HG03066 (cell line): Measurements from ENCODE around the gene FHAD1.
"Not testable (repeated sequence)": the region's sequence is repeated elsewhere in the genome, so short reads cannot be mapped to it uniquely, and the experiment has no call there.

Experiments used
- ATAC-seq: cut with Tn5 transposase; IDR thresholded peaks from one replicate; pipeline ENCODE4 v1.9.1; 2021; ENCODE audit warnings: low read depth; ENCODE audit not compliant: unreplicated experiment

The FHAD1 gene

DNA sequence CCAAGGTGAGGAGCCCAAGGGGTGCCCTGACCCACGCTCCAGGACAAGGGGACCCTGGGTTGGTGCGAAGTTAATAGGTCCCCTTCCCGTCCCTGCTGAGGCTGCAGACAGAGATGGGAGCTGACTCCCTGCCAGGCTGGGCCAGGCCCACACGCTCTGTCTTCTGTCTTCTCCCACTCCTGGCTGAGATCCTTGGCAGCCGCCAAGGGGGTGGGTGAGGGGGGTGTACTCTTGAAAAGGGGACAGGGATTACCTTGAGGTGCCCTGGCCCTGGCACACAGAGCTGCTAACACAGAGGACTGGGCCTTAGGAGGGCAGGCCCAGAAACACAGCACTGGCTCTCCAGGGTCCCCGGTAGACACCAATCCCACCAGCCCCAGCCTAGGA is 180.2 kb downstream of the FHAD1 start:
- ATAC-seq = no peak

DNA sequence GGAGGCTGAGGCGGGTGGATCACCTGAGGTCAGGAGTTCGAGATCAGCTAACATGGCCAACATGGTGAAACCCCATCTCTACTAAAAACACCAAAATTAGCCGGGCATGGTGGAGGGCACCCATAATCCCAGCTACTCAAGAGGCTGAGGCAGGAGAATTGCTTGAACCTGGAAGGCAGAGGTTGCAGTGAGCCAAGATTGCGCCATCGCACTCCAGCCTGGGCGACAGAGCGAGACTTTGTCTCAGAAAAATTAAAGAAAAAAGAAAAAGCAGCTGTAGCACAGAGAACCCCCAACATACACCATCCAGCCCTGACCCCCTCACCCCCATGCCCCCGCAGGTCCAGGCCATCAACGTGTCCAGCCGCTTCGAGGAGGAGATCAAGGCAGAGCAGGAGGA is 181.2 kb downstream of the FHAD1 start:
- ATAC-seq = not testable (repeated sequence)

DNA sequence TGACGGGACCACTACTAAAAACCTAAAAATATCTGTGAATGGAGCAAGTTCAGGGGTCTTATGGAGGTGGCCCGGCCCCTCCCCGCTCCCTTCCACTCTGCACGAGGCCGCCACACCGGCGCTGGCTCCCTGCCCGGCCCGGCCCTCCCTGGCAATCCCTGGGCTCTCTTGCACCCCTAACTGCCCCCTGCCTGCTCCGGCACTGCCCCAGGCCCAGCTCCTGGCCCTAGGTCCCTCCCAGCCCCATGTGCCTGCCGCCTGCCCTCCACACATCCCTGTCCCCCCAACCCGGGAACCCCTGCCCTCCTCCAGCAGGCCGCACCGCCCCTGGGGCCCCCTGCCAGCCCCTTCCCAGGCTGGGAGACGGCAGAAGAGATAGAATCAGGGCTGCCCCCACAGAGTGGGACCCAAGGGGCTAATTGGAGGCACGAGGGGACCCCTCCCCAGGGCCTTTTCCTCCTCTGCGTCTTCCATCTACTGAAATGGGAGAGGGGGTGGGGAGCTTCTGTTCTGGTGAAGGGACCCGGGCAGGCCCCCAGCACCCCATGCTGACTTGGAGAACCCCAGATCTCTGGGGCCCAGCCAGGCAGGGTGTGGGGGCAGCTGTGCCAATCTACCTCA is 181.9 kb downstream of the FHAD1 start:
- no peak for ATAC-seq

DNA sequence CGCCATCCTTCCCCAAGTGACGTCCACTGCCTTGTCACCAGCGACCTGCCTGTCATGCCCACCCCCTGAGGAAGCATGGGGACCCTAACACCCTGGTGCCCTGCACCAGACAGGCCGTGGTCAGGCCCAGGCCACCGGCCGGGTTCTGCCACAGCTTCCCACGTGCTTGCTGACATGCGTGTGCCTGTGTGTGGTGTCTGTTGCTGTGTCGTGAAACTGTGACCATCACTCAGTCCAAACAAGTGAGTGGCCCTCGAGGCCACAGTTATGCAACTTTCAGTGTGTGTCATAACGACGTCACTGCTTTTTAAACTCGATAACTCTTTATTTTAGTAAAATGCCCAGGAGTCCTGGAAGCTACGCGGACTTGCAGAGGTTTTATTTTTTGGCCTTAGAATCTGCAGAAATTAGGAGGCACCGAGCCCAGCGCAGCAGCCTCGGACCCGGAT is 182.7 kb downstream of the FHAD1 start:
- no peak for ATAC-seq

DNA sequence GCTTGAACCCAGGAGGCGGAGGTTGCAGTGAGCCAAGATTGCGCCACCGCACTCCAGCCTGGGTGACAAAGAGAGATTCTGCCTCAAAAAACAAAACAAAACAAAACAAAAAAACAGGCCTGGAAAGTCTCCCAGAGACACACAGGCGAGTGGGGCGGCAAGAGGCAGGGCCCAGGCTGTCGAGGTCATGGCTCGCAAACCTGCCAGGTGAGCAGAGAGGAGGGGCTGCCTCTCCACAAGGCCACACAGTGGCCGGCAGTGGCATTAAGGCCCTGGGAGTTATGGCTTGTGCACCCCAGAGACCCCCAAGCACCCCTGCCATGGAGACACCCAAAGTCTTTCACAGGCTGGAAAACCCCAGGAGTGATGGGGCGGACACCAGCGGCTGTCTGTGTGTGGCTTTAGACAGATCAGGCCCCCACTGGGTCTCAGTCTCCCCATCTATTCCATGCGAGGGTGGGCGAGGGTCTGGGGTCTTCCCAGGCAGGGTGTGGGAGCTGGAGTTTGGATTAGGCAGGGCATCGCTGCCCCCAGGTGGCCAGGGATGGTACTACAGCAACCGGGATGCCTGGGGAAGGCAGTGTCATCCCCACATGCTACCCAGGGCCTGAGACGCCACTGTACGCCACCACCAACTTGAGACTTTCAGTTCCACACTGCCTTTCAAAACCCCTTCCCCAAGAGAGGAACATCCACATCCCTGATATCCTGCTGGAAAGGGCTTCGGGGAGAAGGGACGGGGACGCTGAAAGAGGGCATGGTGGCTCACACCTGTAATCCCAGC is 184.0 kb downstream of the FHAD1 start:
- ATAC-seq = no peak

DNA sequence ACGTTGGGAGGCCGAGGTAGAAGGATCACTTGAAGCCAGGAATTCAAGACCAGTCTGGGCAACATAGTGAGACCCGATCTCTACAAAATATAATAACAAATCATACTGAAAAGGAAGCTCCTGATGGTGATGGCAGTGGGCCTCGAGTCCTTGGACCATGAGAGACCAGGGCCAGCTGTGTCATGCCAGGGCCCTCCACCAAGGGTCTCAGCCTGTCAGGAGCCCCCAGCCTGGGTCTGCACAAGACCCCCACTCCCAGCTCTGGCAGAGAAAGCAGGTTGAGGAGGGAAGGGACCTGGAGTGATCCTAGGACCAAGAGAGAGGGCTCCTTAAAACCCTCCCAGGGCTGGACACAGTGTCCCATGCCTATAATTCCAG is 184.5 kb downstream of the FHAD1 start:
- ATAC-seq = no peak

DNA sequence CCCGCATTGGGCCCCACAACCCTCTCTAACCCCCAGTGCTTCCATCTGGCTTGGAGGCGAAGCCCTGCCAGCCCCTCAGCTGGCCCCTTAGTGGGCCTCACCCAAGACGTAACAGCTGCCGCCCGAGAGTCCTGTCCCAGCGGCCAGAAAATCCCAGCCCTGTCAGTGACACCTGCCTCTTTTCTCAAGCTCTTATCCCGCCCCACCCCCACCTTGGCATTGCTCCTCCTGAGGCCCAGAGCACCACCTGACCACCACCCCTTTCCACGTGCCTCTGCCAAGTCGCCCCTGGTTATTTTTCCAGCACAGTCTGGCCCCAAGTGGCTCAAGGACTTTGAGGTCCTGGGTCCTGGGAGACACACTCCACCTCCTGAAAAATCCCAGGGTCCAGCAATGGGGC is 185.3 kb downstream of the FHAD1 start:
- no peak for ATAC-seq

DNA sequence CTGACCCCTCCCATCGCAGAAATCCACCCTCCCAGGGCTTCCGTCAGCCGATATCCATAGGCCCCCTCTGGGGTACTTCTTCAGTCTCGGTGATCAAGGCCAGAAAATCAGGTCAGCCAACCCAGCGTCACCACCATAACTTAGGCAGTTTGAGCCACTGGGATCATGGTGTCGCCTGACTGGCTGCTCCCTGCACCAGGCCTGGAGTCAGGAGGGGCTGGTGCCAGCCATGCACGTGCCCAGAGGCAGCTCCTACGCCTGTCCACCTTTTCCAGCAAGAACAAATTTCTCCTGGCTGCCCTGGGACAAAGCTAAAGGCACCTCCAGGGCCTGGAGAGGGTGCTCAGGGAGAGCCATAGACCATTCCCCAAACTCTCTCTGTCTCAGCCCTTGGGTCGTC is 186.4 kb downstream of the FHAD1 start:
- ATAC-seq = no peak

DNA sequence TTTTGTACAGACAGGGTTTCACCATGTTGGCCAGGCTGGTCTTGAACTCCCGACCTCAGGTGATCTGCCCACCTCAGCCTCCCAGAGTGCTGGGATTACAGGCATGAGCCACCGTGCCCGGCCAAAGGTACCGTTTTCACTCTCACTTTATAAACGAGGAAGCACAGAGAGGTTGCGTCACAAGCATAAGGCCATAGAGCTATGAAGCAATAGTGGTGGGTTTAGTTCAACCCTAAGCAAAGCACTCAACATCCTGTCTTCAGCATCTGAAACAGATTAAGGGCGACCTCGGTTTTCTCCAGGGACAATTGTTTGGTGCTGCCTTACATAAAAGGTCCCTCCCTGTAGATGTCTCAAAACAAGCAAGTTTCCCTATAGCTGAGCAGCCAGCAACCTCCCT is 187.7 kb downstream of the FHAD1 start:
- not testable (repeated sequence) for ATAC-seq

DNA sequence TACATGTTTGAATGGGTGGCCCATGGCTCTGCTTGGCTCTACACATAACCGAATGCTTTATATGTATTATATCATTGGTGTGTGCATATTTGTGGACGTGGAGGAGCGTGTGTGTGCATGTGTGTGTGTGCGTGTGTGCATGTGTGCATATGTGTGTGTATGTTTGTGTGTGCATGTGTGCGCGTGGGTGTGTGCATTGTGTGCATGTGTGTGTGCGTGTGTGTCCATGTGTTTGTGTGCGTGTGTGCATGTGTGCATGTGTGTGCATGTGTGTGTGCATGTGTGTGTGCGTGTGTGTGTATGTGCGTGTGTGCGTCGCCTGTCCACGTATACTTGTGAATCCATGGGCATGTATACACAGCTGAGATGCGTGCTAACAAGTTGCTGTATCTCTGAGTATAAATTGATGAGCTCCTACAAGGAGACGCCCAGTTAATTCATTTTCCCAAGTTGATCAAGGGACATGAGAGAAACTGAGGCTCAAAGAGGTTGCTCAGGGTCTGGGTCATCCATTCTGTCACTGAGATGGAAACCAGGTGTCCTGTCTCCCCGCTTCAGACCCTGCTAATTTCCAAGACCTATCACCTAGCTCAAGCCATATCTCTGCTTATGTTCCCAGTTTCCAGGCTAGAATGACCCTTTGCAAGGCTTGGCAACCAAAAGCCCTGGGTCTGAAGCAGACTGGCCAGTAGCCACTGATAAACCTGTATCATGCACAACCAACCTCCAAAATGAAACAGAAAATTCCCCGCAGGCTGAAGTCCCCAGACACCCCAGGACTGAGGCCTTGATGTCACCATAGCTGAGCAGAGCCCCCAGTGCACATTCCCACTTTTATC is 188.4 kb downstream of the FHAD1 start:
- no peak for ATAC-seq

DNA sequence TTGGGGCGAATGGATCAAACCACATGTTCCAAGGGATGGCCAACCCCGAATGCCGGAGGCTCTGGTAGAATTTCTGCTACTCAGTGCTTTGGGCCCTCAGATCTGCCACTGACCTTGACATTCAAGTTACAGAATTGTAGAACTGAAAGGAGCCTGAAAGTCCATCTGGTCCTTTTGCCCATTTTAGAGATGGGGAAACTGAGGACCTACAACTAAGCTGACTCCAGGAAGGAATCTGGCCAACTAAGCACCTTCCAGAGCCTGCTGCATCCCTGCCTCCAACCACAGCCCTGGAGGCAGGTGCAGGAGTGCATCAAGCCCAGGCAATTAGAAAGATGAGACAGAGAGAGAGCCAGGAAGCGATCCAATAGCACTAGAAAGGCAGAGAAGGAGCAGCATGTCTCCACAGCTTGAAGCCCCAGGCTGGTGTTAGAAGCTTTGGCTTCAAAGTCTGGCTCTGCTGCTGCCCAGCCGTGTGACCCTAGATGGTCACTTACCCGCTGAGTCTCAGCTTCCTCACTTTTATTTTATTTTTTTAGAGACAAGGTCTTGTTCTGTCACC is 189.9 kb downstream of the FHAD1 start:
- ATAC-seq = no peak

DNA sequence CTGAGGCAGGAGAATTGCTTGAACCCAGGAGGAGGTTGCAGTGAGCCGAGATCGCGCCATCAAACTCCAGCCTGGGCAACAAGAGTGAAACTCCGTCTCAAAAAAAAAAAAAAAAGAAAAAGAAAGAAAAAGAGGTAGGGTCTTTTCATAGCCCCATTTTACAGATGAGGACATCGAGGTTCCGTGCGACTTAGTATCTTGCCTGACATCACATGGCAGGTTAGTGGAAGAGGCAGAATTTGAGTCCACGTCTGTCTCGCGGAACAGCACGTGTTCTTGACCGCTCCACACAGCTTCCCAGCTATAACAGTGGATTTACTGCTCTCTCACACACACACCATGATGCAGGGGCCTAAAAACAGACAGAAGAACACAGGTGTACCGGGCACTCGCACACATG is 192.3 kb downstream of the FHAD1 start:
- no peak for ATAC-seq

DNA sequence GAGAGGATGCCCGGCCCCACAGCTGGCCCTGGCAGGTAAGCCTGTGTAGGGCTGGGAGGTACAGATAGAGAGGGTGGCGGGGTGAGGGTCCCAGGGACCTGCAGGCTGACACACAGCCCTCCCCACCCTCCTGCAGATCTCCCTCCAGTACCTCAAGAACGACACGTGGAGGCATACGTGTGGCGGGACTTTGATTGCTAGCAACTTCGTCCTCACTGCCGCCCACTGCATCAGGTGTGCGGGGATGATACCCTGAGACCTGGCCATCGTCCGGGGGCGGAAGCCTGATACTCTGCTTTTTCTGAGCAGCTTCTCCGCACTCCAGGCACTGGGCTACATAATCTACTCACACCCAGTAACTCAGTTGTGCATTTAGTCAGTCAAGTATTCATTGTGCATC is 193.3 kb downstream of the FHAD1 start:
- no peak for ATAC-seq

DNA sequence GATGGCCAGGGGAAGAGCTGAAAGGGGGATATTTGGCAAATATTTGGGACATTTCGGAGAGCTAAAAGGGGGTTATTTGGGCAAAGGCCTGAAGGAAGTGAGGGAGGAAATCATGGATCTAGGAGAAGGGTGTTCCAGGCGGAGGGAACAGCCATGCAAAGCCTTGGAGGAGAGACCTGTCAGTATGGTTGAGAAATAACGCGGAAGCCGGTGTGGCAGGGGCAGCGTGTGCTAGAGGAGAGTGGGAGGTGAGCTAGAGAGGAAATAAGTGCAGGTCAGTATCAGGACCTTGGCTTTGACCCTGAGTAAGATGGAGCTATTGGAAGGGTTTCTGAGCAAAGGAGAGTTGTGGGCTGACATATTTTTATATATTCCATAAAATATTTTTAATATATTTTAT is 194.2 kb downstream of the FHAD1 start:
- no peak for ATAC-seq

DNA sequence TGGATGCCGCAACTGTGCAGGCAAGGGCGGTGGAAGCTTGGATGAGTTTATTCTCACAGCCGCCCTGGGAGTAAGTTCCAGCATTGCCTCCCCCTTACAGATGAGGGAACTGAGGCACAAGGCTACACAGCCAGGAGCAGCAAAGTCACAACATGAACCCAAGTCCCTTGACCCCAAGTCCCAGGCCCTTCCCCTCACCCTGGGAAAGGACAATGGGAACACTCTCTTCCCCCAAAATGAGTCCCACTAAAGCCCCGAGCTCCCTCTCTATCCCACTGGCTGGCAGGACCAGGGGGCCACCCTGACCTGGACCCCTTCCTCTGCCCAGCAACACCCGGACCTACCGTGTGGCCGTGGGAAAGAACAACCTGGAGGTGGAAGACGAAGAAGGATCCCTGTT is 195.1 kb downstream of the FHAD1 start:
- no peak for ATAC-seq

DNA sequence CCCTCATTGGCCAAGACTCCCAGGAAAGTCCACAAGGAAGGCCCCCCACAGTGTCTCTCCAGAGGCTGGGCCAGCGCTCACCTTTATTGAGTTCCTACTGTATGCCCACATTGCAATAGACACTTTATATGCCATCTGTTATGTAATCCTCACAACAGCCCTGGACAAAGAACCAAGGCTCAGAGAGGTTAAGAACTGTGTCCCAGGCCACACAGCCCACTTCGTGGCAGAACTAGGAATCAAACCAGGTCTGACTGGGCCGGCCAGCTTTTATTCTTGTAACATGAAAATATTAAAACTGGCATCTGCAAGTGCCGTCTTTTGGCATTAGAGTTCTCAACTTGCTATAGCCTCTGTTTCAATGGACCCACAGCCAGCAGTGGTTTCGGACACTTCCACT is 195.7 kb downstream of the FHAD1 start:
- ATAC-seq = no peak

DNA sequence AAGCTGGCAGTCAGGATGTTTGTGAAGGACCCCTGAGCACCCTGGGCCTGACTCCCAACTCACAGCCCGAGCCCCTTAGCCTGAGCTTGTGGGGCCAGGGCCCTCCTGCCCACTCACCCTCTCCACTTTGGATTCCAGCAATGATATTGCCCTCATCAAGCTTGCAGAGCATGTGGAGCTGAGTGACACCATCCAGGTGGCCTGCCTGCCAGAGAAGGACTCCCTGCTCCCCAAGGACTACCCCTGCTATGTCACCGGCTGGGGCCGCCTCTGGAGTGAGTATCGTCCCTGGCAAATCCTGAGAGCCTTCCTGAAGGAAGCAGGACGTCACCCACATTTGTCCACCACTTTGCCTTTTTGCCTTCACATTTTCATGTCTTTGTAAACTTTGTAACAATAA is 196.3 kb downstream of the FHAD1 start:
- no peak for ATAC-seq

DNA sequence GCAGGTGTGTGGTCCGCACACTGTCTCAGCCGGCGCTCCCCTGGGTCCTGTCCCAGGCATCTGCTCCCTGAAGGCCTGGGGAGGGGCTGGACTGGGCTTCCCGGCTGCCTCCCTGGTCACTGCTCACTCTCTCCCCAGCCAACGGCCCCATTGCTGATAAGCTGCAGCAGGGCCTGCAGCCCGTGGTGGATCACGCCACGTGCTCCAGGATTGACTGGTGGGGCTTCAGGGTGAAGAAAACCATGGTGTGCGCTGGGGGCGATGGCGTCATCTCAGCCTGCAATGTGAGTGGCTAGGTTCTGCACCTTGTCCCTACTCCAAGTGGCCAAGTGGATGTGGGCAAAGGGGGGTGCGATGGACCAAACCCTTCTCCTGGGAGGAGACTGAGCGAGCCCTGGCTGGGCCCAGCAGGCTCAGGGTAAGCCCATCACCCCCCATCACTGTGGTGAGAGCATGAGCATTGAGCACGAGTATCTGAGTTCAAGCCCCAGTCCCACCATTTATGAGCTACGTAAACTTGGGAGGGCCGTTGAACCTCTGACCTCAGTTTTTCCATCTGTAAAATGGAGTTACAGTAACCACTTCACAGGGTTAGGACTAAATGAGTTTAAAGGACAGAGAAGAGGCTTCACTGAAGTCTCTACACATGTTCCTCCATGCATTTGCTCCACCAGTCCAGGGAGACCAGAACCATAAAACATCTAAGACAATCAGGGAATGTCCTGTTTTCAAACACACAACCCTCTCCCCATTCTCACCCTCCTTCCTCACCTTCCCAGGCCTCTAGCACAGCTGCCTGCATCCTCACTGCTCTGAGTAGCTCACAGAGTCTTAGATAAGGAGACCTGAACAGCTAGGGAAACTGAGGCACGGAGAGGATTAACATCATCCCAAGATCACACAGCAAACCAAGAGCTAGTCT is 197.7 kb downstream of the FHAD1 start:
- no peak for ATAC-seq

DNA sequence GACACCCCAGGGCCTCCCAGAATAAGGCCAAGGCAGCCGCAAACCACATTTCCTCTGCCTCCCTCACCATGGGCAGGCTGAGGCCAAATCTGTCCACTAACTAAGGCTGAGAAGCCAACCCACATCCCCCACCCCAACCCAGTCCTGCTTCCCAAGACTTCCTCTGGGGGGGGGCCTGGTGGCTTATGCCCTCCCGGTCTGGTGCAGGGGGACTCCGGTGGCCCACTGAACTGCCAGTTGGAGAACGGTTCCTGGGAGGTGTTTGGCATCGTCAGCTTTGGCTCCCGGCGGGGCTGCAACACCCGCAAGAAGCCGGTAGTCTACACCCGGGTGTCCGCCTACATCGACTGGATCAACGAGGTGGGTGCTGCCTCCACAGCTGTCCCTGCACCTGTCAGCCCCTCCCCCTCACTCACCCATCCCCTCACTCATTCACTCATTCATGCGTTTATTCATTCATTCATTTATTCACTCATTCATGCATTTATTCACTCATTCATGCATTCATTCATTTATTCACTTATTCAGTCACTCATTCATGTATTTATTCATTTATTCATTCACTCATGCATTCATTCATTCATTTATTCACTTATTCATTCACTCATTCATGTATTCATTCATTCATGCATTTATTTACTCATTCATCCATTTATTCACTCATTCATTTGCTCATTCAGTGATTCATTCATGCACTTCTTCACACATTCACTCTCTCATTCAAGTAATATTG is 198.5 kb downstream of the FHAD1 start:
- no peak for ATAC-seq

DNA sequence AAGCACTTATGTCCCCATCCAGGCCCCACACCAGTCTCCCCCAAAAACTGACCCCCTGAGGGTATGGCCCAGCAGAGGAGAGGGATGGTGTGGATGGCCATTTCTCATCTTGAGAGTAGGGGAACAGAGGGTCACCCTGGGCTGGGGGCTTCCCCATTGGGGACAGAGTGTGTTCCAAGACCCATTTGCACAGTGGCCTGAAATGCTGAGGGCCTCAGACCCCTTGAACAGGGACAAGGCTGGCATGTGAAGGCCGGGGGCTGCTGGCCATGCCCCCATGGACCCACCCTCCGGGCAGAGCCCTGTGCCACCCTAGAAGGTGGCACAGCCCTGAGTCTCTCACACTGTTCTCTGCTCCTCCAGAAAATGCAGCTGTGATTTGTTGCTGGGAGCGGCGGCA is 199.2 kb downstream of the FHAD1 start:
- no peak for ATAC-seq
